CD4-positive, alpha-beta T cell treated with Interleukin-21 for 1 hour (primary cell): ENCODE measurements around the gene TAF15.
A peak's percentile ranks its signal among the peaks of the same experiment; 100 is the strongest.

Experiments used
- DNase-seq: peaks from one replicate; pipeline ENCODE4 v3.0.0-alpha.2; 2020

Gene TAF15

GRCh38 chr17:35825206-35825605 lies 15.9 kb downstream of the TAF15 start:
- no peak for DNase-seq

DNA sequence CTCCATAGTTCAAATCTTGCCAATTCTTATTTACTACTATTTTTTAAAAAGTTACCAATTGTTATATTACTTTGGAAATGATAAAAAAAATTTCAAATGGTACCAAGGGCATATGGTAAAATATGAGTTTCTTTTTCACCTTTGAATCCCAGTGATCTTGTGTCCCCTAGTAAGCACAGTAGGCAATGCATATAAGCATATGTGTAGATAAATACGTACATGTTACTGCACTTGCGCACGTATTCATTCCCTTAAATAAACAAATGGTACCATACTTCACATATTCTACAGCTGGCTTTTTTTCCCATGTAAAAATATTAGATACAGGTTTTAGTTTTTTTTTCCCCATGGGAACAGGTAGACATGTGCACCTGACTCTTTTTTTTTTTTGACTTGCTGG lies 31.8 kb downstream of the TAF15 start:
- no peak for DNase-seq

GRCh38 chr17:35841505-35841904 lies 32.2 kb downstream of the TAF15 start:
- no peak for DNase-seq

- DNase-seq = no peak
Observed at GRCh38 chr17:35842239-35842638, 33.0 kb downstream of the TAF15 start.

GRCh38 chr17:35843698-35844097 lies 34.4 kb downstream of the TAF15 start:
- no peak for DNase-seq

DNA sequence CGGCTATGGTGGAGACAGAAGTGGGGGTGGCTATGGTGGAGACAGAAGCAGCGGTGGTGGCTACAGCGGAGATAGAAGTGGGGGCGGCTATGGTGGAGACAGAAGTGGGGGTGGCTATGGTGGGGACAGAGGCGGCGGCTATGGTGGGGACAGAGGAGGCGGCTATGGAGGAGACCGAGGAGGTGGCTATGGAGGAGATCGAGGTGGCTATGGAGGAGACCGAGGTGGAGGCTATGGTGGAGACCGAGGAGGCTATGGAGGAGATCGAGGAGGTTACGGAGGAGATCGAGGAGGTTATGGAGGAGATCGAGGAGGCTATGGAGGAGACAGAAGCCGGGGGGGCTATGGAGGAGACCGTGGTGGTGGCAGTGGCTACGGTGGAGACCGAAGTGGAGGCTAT lies 35.3 kb downstream of the TAF15 start:
- no peak for DNase-seq

GRCh38 chr17:35846055-35846809 lies 36.9 kb downstream of the TAF15 start:
- DNase-seq = no peak

- DNase-seq = no peak
Observed at GRCh38 chr17:35847006-35847405, 37.7 kb downstream of the TAF15 start.

- DNase-seq = no peak
Observed at GRCh38 chr17:35847633-35848373, 38.5 kb downstream of the TAF15 start.

DNA sequence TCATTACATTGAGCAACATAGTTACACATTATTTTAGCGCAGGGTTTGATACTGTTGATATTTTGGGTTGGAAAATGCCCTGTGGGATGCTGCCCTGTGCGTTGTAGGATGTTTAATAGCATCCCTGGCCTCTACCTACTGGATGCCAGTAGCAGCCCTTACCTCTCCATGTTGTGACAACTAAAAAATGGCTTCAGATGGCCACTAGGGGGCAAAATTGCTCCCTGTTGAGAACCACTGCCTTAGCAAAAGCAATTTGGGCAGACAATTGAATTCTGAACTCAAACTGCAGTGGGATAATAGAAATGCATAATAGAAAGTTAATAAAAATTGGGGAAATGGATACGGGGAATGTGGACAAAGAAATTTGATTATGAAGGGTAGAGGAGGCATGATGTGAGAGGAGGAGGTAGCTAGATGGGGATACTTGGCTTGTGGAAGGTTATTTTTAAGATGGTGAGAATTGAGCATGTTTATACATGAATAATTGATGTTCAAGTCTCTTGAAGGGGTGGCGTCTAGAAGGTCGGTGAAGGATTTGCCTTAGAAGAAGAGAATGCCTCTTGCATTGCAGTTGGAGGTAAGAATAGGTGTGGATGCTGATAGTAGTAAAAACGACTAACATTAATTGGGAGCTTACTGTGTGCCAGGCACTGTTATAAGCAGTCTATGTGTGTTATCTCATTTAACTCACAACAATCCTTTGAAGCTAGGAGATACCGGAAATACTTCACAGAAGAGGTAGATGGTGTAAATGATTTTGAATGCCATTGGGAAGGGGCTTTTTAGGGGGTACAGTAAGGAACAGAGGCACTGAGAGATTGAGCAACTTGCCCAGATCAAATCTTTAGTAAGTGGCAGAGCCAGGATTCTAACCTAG lies 40.4 kb downstream of the TAF15 start:
- peak; percentile 75 for DNase-seq

GRCh38 chr17:35855965-35856364 lies 46.7 kb downstream of the TAF15 start:
- no peak for DNase-seq

GRCh38 chr17:35856603-35857002 lies 47.3 kb downstream of the TAF15 start:
- no peak for DNase-seq

DNA sequence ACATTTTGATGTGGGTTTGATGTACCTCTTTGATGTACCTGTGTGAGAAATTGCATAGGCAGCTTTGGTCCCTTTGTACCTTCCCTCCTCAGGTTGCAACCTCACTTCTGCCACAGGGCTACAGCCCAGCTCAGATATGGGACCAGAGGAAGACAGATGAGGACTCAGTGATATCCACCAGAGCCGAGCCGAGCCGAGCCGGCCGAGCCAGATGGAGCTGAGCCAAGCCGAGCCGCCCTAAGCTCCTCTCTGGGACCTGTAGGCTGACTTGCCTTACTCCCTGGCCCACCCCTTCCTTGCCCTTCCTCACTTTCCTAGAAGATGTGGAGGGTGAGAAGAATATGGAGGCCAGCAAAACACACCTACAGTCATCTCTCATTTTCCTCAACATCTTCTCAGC lies 55.6 kb downstream of the TAF15 start:
- no peak for DNase-seq

DNA sequence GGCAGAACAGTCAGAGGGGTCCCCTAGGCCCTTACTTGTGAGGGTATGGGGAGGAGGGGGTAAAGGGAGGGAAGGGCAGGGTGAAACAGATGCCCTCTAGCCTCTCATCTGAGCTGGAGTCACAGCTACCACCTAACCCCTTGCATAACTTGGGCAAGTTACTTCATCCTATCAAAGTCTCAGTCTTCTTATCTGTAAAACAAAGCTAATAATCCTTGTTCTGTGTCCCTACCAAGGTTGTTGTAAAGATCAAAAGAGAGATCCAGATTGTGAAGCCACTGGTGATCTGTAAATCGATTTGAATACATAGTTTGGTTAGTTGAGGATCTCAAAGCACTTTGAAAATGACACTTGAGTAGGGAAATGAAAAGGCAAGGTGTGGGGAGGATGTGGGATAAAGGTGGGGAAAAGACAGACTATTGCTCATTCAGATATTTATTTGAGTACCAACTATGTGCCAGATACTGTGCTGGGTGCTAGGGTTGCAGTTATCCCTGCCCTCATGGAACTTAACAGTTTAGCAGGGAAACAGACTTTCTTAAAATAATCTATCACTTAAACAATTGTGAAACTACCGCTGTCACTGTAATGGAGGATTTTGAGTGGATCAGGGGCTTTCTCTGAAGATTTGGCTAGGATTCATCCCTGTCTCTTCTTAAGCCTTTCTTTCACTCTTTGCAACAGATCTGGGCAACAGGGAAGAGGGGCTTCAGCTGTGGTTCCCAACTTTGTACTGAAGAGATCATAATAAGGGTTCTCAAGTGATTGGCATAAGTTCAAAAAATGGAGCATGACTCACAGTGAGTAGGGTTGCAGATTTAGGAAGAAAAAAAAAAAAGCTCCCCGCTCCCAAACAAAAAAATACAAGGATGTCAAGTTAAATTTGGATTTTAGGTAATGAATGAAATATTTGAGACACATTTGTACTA lies 56.4 kb downstream of the TAF15 start:
- no peak for DNase-seq

GRCh38 chr17:35866341-35866950 lies 57.2 kb downstream of the TAF15 start:
- DNase-seq = no peak

DNA sequence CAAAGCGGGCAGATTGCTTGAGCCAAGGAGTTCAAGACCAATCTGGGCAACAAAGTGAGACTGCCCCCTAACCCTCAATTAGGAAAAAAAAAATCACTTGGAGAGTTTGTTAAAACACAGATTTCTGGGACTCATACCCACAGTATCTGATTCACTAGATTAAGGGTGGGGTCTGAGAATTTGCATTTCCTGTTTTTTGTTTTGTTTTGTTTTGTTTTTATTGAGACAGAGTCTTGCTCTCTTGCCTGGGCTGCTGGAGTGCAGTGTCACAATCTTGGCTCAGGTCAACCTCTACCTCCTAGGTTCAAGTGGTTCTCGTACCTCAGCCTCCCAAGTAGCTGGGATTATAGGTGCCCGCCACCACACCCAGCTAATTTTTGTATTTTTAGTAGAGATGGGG lies 58.3 kb downstream of the TAF15 start:
- DNase-seq = no peak

DNA sequence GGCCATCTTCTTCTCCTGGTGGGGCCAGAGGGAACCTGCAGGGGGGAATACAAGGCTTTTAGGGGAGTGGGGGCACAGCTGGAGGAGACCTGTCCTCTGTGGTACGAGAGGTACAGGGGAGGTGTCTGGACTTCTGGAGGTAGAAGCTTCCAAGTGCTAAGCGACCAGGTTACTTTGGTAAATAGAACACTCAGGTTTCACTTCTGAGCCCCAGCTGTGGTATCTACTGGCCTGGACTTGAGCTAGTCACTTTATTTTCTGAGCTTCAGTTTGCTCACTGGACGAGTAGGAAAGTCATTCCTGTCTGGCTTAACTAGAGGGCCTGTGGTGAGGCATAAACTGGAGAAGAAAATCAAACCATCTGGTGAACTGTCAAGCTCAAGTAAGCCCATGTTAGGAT lies 59.5 kb downstream of the TAF15 start, which contains the start of gene HEATR9:
Gene HEATR9 (minus strand): TSS at position 155 of the 400 bp plus-strand sequence. CDS start 149 bp downstream, at position 6.
- DNase-seq = no peak

- peak; percentile 39 for DNase-seq
Observed at GRCh38 chr17:35870906-35871819, 61.9 kb downstream of the TAF15 start.

GRCh38 chr17:35872196-35872980 lies 63.1 kb downstream of the TAF15 start:
- DNase-seq = no peak
